Effector memory CD8-positive, alpha-beta T cell (primary cell): ENCODE data around the gene ENPP5.
A peak's percentile ranks its signal among the peaks of the same experiment; 100 is the strongest.

ENCODE experiments used
- ATAC-seq: fragments of 150-1000 bp; cut with Tn5 transposase; replicated peaks from 2 replicates; pipeline ENCODE4 v1.10.0; 2021; ENCODE audit warnings: mild to moderate bottlenecking, moderate library complexity
- DNase-seq, 3 experiments: peaks; one replicate each; pipeline ENCODE4 v3.0.0; 2021
- H3K27ac Mint-ChIP-seq, 2 donors: one replicate each; pipeline ENCODE4 v1.8.0; 2022; ENCODE audit warnings: mild to moderate bottlenecking in 2 of 2, mixed read lengths in 2 of 2, moderate library complexity in 2 of 2
- H3K27me3 Mint-ChIP-seq, 2 donors: one replicate each; pipeline ENCODE4 v1.8.0; 2022; ENCODE audit warnings: mixed read lengths in 2 of 2
- H3K36me3 Mint-ChIP-seq: one replicate; pipeline ENCODE4 v1.8.0; 2022; ENCODE audit warnings: mild to moderate bottlenecking, moderate library complexity, mixed read lengths; ENCODE audit not compliant: insufficient read depth
- H3K4me1 Mint-ChIP-seq, 2 donors: one replicate each; pipeline ENCODE4 v1.8.0; 2022; ENCODE audit warnings: low read depth in 2 of 2, mixed read lengths in 2 of 2
- H3K4me3 Mint-ChIP-seq, 2 donors: one replicate each; pipeline ENCODE4 v1.8.0; 2022; ENCODE audit warnings: mild to moderate bottlenecking in 2 of 2, mixed read lengths in 2 of 2, moderate library complexity in 2 of 2
- H3K9me3 Mint-ChIP-seq, 2 donors: one replicate each; pipeline ENCODE4 v1.8.0; 2022; ENCODE audit warnings: mixed read lengths in 2 of 2

The ENPP5 gene

DNA sequence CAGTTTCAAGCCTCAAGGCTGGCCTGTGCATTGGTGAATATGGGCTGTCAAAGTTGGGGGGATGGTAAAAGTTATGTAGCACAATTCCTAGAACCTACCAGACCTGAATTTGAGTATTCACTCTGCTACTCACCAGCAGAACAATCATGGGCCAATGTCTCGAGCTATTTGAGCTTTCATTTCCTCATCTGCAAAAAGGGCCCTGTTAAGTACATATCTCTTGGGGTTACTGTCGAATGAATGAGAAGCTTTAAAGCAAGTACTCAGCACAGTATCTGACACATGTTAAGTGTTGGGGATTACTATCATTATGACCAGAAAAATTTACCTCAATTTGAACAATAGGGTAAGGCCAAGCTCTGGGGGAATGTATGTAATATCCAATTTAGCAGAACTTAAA is 54.5 kb downstream of the ENPP5 start:
- H3K4me3 Mint-ChIP-seq = no peak overlapping the region
- DNase-seq (no peak), ATAC-seq (no peak)
- H3K27ac Mint-ChIP-seq = peak overlapping the region in 1 of 2 donors; percentile 50
- peaks cover 0 to 3% of the 10 kb centered on the region in 2 donors for H3K9me3 Mint-ChIP-seq
- H3K4me1 Mint-ChIP-seq = peaks cover 30 to 64% of the 10 kb centered on the region in 2 donors
- peaks cover 5% of the 10 kb centered on the region for H3K36me3 Mint-ChIP-seq
- no peaks in the 10 kb centered on the region for H3K27me3 Mint-ChIP-seq

DNA sequence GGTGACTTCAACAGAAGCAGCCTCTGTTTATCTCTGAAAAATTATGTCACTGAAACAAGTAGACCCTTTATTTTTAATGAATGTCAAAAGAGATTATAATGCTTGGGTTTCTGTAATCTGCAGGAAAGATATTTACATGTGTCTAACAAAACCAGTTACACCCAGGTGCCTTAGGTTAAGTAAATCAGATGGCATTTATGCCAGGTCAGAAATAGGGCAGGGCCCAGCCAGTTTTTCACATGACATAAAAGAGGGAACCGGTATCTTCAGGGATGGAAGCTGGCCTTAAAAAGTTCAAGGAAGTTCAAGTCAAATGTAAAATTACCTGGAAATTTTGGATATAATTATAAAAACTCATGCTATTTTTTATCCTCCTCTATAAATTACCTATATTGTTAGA is 55.1 kb downstream of the ENPP5 start:
- H3K36me3 Mint-ChIP-seq = peaks cover 5% of the 10 kb centered on the region
- H3K27ac Mint-ChIP-seq = no peak overlapping the region

GRCh38 chr6:46113370-46113769 is 57.4 kb downstream of the ENPP5 start:
- DNase-seq = no peak
- H3K4me3 Mint-ChIP-seq = no peak overlapping the region
- H3K27ac Mint-ChIP-seq = peak overlapping the region; percentile 1 to 4
- H3K9me3 Mint-ChIP-seq = peaks cover 0 to 3% of the 10 kb centered on the region in 2 donors
- H3K4me1 Mint-ChIP-seq = peaks cover 14 to 51% of the 10 kb centered on the region in 2 donors
- H3K36me3 Mint-ChIP-seq = no peaks in the 10 kb centered on the region
- no peaks in the 10 kb centered on the region for H3K27me3 Mint-ChIP-seq
- ATAC-seq = no peak

More for the DNA sequence above, 55.1 kb downstream of the ENPP5 start:
- DNase-seq = no peak
- no peak for ATAC-seq
- Mint-ChIP-seq H3K4me1 (peaks cover 27 to 68% of the 10 kb centered on the region in 2 donors), H3K9me3 (peaks cover 0 to 3% of the 10 kb centered on the region in 2 donors), H3K4me3 (no peak overlapping the region), H3K27me3 (no peaks in the 10 kb centered on the region)
